ENCODE data around the gene ATAT1.

Gene ATAT1

GRCh38 chr6:30635834-30636233 is 9.2 kb downstream of the ATAT1 start (continued):
- TF ChIP-seq POU6F1 (CRISPR knock-in tag; IDR thresholded peaks at IDR 0.05; ENCODE audit: borderline replicate concordance, low read depth), result no peak

GRCh38 chr6:30640481-30640880 is 13.8 kb downstream of the ATAT1 start:
- ATAC-seq, result peak; percentile 28; the same call in 1 of the 3 replicates
- TF ChIP-seq POU6F1 (CRISPR knock-in tag; IDR thresholded peaks at IDR 0.05; ENCODE audit: borderline replicate concordance, low read depth), result no peak
- TF ChIP-seq CSRNP3 (CRISPR knock-in tag; IDR thresholded peaks at IDR 0.05), result no peak
- TF ChIP-seq SNAI2 (CRISPR knock-in tag; IDR thresholded peaks at IDR 0.05), result no peak
- TF ChIP-seq ZNF70 (CRISPR knock-in tag; IDR thresholded peaks at IDR 0.05), result no peak
- TF ChIP-seq ARNTL (CRISPR knock-in tag; IDR thresholded peaks at IDR 0.05; ENCODE audit: borderline replicate concordance, low read depth), result no peak
- no peak for TF ChIP-seq OSR1 (CRISPR knock-in tag; IDR thresholded peaks at IDR 0.05)
- no peak for TF ChIP-seq CREB5 (CRISPR knock-in tag; IDR thresholded peaks at IDR 0.05; ENCODE audit: low read depth)
- TF ChIP-seq ZNF565 (CRISPR knock-in tag; conservative IDR thresholded peaks at IDR 0.05; ENCODE audit: low read depth), result no peak
- TF ChIP-seq TSHZ2 (CRISPR knock-in tag; IDR thresholded peaks at IDR 0.05), result no peak
- no peak for TF ChIP-seq ZFP3 (CRISPR knock-in tag; IDR thresholded peaks at IDR 0.05)
- TF ChIP-seq TOX (CRISPR knock-in tag; IDR thresholded peaks at IDR 0.05; ENCODE audit: borderline replicate concordance), result no peak
- TF ChIP-seq ESRRG (CRISPR knock-in tag; IDR thresholded peaks at IDR 0.05), result no peak
- TF ChIP-seq ZC3H10 (CRISPR knock-in tag; IDR thresholded peaks at IDR 0.05), result no peak
- no peak for TF ChIP-seq PPARA (CRISPR knock-in tag; IDR thresholded peaks at IDR 0.05; ENCODE audit: borderline replicate concordance)
- TF ChIP-seq ZNF8 (CRISPR knock-in tag; IDR thresholded peaks at IDR 0.05), result no peak
- TF ChIP-seq ISL1 (CRISPR knock-in tag; IDR thresholded peaks at IDR 0.05), result no peak
- TF ChIP-seq PATZ1 (CRISPR knock-in tag; IDR thresholded peaks at IDR 0.05; ENCODE audit: borderline replicate concordance), result no peak
- TF ChIP-seq ZFP30 (CRISPR knock-in tag; IDR thresholded peaks at IDR 0.05), result no peak
- no peak for TF ChIP-seq TCF4 (CRISPR knock-in tag; IDR thresholded peaks at IDR 0.05; ENCODE audit: borderline replicate concordance)
- no peak for TF ChIP-seq CSDC2 (CRISPR knock-in tag; IDR thresholded peaks at IDR 0.05)

- no peak for ATAC-seq
- TF ChIP-seq CSRNP3 (CRISPR knock-in tag; IDR thresholded peaks at IDR 0.05) (no peak), PATZ1 (CRISPR knock-in tag; IDR thresholded peaks at IDR 0.05; ENCODE audit: borderline replicate concordance) (no peak), ZFP30 (CRISPR knock-in tag; IDR thresholded peaks at IDR 0.05) (no peak), GLIS3 (CRISPR knock-in tag; IDR thresholded peaks at IDR 0.05) (no peak), POU6F1 (CRISPR knock-in tag; IDR thresholded peaks at IDR 0.05; ENCODE audit: borderline replicate concordance, low read depth) (no peak), ZFP3 (CRISPR knock-in tag; IDR thresholded peaks at IDR 0.05) (no peak), ZNF8 (CRISPR knock-in tag; IDR thresholded peaks at IDR 0.05) (no peak)
Observed at GRCh38 chr6:30641048-30641447, 14.4 kb downstream of the ATAT1 start.
